NCI-H460 (cell line): Measurements from ENCODE around the gene HAUS3. TPM values are rescaled to one million over a fixed set of nuclear protein-coding genes. Genes with fewer than 3 reads are reported as not detected.

Experiments used
- DNase-seq: peaks from one replicate; pipeline ENCODE4 v3.0.0-alpha.2; 2016; ENCODE audit warnings: low read depth; ENCODE audit errors: extremely low read depth
- total RNA-seq: library from RNA; depleted of rRNA; stranded (reverse); fragments of >200 nt; shearing (Covaris generic); gene quantifications from 2 replicates; pipeline ENCODE4 v1.2.3, GENCODE V29; 2014

Gene HAUS3
- total RNA-seq, 1 experiment from 2014 or later: 11.9 TPM

DNA sequence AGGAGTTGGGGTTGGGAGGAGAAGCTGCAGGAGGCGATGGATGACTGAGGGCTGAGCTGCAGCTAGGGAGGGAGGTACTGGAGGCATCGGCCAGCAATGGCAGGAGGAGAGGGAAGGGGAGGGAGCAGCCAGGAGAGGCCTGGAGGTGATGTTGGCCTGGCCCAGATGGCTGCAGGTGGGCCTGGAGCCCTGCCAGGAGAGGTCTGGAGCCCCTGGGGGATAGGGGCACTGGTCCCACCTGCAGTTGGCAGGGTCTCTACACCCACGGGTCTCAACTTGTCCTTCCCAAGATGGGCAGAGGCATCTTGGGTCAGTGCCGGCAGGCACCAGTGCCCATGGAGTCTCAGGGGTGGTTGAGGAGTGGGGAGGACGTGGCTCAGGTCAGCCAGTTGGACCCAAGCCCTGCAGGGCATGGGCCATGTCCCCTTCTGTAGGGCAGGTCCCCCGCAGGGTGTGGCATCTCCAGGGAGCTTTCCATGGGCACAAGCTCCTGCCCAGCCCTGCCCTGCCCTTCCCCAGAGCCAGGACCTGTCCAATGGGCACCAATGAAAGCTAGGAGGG, 22.6 kb upstream of the HAUS3 start:
- no peak for DNase-seq

- DNase-seq: no peak
These were observed 22.0 kb upstream of the HAUS3 start for GRCh38 chr4:2263926-2264321.

GRCh38 chr4:2262944-2263250, 21.0 kb upstream of the HAUS3 start:
- no peak for DNase-seq

DNA sequence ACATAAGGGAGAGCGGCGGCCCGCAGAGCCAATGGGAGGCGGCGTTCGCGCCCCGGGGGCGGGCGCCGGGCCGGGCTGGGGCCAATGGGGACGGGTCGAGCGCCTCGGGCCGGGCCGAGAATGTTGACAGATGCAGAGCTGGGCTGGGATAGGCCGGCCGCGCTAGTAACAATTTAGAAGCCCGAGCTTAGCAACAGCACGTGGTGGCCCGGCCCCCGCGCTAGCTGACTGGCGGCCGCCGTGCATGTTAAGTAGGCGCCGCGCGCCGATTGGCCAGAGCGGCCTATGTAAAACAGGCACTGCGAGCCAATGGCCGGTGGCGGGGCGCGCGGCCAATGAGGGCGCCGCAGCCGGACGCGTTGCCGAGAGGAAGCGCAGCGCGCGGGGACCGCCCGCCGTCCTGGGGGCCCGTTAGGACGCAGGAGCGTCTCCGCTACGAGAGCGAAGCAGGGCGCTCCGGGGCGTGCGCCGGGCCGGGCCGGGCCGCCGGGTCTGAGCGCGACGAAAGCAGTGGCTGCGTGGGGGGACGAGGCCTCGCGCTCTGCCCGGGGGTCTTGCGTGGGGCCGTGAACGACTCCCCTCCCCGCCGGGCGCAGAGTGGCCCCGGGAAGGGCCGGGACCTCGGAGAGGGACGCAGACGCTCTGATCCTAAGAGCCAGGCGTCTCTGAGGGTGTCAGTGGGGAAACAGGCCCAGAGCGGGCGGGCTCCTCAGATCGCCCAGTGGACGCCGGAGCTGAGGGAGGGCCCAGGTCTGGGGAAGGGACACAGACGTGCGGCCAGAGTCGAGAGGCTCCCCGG, 20.4 kb upstream of the HAUS3 start:
- peak; percentile 97 for DNase-seq

- no peak for DNase-seq
These were observed 19.9 kb upstream of the HAUS3 start, which contains the start of gene MXD4 for GRCh38 chr4:2261853-2262144. Gene MXD4 (minus strand): TSS chr4:2262109. CDS start chr4:2261980, 129 bp downstream.

GRCh38 chr4:2261110-2261852, 19.4 kb upstream of the HAUS3 start:
- DNase-seq: peak; percentile 22

DNA sequence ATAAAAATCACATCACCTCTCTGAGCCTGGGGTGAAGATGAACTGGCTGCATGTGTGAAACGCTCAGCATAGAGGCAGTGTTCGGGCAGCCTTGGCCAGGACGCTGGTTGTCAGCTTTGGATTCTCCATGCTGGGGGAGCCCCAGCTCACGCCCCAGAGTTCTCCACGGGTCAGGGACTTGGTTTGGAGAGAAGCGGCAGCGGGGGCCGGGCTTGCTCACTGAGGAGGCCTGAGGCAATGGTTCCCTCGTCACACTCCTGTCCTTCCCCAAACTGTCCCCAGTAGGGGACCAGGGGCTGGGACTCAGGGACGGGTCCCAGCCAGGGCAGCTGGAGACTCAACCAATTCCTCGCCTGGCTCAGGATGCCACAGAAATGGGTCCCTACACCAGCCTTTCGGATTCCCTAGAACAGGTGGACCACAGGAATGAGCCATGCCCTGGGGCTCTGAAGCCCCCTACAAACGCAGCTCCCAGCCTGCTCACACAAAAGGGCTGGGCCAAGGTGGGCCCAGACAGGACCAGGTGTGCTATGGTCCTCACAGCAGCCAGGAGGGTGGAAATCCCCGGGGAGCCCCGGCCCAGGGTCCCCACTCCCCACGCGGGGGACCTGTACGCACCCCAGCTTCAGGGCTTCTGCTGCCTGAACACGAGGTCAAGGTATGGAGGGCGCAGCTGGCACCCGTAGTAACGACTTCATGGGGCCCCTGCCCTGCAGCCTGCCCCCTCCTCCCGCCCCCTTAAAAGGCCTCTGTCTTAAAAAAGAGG, 18.6 kb upstream of the HAUS3 start:
- DNase-seq: no peak

GRCh38 chr4:2259541-2260343, 17.8 kb upstream of the HAUS3 start:
- no peak for DNase-seq

DNA sequence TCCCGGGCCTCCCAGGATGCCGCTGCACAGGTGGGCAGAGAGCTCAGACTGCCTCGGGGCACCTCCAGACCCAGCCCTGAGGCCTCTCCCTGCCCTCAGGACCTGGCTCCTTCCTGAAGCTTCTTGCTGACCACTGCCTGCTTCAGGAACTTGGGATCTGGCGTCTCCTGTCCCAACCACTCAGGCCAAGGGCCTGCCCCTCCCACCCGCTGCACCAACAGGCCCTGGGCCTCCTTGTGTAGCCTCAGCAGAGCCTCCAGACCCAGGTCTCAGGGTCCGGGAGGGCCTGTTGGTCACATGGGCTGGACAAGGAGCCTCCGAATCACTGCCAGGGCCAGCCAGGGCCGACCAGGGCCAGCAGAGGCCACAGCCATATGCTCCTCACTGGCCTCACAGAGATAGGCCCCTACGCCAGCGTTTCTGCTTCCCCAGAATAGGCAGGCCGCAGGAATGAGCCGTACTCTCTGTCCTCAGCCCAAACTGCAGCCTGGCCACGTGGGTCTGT, 17.2 kb upstream of the HAUS3 start:
- DNase-seq: no peak

GRCh38 chr4:2258091-2259035, 16.4 kb upstream of the HAUS3 start:
- no peak for DNase-seq

DNA sequence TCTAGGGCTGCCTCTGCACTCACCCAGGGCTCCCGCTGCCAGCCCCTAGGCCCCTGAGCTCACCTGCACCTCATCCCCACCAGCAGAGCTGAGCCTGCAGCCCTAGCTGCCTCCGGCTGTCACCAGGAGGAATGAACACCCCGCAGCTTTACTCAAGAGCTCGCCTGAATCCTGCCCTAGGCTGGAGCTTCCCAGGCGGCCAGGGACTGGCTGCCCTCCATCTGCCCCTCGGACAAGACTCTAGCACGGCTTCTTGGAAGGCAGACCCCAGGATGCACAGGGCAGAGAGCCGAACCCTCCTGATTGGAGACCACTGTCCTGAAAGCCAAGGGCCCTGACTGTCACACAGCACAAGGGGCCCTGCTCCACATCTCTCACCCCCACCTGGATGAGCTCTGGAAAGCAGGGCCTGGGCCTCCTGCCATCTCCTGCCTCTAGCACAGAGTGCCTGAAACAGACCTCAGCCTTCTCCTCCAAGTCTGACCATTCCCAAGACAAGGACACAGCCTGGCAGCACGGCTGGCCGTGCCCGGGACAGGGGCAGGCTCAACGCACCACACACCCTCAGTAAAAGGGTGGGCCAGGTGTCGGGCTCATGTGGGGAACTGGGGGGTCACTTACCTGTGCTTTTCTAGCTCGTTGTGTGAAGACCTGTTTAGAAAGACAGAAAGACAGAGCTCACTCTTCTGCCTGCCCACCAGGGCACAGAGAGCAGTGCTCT, 15.6 kb upstream of the HAUS3 start:
- no peak for DNase-seq

DNA sequence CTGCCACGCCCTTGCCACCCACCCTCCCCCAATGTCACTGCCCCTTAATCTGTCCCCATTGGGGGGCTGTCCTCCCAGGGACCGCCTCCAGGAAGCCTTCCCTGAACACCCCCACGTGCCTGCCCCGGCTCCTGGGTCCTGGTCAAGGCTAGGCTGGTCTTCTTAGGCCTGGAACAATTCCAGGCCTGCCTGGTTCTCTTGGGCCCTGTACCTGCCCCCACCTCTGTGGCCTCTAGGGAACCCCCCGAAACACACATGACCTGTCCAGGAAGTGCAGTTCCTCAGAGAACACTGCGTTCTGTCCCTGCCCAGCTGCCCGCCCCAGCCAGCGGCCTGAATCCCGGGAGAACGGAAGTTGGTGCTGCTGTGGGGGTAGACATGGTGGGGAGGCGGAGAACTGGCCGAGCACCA, 14.9 kb upstream of the HAUS3 start:
- no peak for DNase-seq

DNA sequence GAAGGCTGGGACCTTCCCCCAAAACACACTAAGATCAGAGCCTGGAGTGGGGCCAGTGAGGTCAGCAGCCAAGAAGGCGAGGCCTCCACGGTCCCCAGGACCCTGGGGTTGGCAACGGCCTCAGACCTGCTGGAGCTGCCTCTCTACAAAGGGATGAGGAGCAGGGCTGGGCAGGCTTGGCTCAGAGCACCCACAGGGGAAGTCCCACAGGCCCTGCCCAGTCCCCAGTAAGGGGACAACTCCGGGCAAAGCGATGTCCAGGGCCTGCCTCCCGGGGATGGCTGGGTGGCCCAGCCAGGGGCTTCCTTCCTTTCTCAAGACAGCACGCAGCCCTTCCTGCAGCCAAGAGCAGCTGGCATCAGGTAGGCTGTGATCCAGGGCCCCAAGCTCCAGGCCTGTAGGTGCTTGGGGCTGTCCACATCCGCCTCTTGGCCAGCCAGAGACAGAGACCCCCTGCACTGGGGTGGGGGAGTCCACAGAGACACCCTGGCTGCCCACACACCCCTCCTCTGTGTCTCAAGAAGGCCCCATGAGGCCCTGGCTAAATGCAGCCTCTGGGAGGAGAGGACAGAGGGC, 14.3 kb upstream of the HAUS3 start:
- DNase-seq: no peak

- no peak for DNase-seq
These were observed 13.7 kb upstream of the HAUS3 start for GRCh38 chr4:2255501-2256155.

DNA sequence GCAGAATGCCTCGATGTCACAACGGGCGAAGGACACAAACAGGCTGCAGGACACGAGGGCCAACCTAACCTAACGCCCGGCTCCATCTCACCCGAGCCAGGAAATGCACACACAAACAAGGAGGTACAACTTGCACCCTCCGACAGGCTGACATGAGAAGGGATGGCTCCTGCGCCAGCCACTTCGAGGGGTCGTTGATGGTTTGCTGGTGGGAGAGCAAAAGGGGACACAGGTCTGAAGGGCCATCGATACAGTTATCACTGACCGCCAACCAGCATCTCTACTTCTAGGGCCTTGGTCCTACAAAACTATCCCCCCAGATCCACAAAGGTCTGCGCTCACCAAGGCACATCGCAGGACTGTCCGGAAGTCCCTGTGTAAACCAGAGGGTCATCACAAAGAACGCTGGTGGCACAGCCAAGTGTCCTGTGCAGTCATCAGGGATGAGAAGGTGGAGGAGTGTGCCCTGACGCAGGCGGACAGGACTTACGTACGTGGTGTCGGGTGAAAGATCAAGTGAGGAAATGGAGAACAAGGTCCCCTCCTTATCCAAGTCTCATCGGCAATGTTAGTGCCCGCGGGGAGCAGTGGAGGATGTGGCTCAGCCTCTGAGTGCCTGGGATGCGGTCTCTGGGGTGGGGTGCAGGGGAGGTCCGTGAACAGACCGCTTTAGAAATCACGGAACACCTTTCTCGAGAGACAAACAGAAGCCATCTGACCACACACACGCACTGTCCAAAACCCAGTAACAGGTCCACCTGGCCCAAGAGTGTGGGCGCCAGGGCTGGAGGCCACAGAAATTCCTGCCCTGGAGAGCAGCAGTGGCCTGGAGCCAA, 13.0 kb upstream of the HAUS3 start:
- no peak for DNase-seq

DNA sequence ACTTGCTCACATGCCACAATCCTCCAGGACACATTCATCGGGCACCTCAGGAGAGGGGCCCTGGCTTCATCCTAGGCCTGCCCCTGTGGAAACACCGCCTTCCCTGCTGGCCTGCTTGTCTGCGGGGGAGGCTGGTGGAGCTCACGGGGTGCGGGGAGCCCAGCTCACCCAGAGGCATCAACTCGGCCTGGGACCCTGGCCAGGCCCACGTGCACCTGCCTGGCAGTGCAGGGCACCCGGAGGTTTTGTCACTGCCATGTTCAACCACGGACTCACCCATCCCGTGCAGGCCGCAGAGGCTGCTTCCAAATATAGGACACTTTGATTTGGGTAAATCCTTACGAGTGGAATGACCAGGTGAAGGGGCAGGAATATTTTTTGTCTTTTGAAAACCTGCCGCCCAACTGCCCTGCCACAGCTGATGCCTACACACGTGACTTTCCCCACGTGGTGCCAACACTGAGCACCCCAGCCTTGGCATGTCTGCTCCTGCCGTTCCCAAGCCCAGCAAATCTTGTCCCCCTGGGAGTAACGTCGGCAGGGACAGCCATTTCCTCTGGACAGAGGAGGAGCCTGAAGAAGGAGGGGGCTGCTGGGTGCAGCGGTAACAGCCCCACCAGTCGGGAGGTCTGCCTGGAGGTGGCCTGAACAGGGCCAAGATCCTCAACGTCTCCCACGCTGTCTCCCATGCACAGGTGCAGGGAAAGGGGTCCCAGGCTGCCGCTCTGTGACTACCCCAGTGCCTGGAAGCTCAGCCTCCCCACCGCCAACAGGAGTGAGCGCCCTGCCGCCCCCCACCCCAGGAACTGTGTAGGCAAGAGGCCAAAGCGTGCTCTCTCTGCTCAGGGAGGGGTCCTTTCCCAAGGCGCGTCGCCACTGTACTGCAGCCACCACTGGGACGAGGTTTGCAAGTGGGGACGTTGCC, 11.5 kb upstream of the HAUS3 start:
- no peak for DNase-seq
